H1 (cell line): ENCODE data around the gene RSBN1. TPM values are rescaled to one million over a fixed set of nuclear protein-coding genes. Genes with fewer than 3 reads are reported as not detected.

Experiments
- HDAC2 ChIP-seq, 2 experiments: fragments of 300-600 bp in 1 of 2; sonication (generic) in 1 of 2; IDR thresholded peaks; 2 replicates each; pipeline ENCODE4 v1.6.1; 2011 to 2012; ENCODE audit warnings: low read depth in 2 of 2, low read length in 2 of 2, mild to moderate bottlenecking in 2 of 2, moderate library complexity in 2 of 2, borderline replicate concordance in 1 of 2, inconsistent platforms in 1 of 2
- KDM4A ChIP-seq: IDR thresholded peaks from one replicate; pipeline ENCODE4 v1.7.1; 2012; ENCODE audit warnings: low read depth, mild to moderate bottlenecking, moderate library complexity, low read length, inconsistent platforms; ENCODE audit not compliant: severe bottlenecking
- KDM5A ChIP-seq: fragments of 200-600 bp; IDR thresholded peaks from 2 replicates; pipeline ENCODE4 v1.7.1; 2012; ENCODE audit warnings: mild to moderate bottlenecking, low read length, inconsistent platforms, mixed read lengths
- SAP30 ChIP-seq: fragments of 300-600 bp; sonication (generic); IDR thresholded peaks from 2 replicates; pipeline ENCODE4 v1.7.1; 2012; ENCODE audit warnings: low read length, moderate library complexity, mild to moderate bottlenecking, inconsistent platforms; ENCODE audit not compliant: insufficient read depth, insufficient replicate concordance
- SP2 ChIP-seq: IDR thresholded peaks from 2 replicates; pipeline ENCODE4 v1.6.1; 2012; ENCODE audit warnings: mild to moderate bottlenecking, low read length, inconsistent platforms
- TEAD4 ChIP-seq: IDR thresholded peaks from 2 replicates; pipeline ENCODE4 v1.6.1; 2012; ENCODE audit warnings: low read depth, low read length, inconsistent platforms, mixed read lengths
- polyA plus RNA-seq, 7 experiments: library from polyadenylated mRNA; depleted of rRNA in 3 of 7; stranded (reverse) in 5 of 7; unstranded in 2 of 7; fragments of >200 nt in 5 of 7; fragments of 200-250 nt in 2 of 7; gene quantifications; 1 replicate in 5 of 7; 2 replicates in 1 of 7; 4 replicates in 1 of 7; pipeline versions ENCODE4 v1.2.1 to v1.2.3, GENCODE V29; 2011 to 2013; ENCODE audit warnings: missing spikeins in 2 of 7, mixed read lengths in 2 of 7
- total RNA-seq: library from RNA; stranded (reverse); fragmentation: NEBNext Ultra II Directional; extraction: Animal tissue kit (Norgen Biotek cat#: 25700); gene quantifications from 2 replicates; pipeline ENCODE4 v1.2.1, GENCODE V29; 2021
- TF ChIP-seq, protein P1 (sequence below): IDR thresholded peaks from 2 replicates; pipeline ENCODE4 v1.6.1; 2012; ENCODE audit warnings: inconsistent platforms

Gene RSBN1
- total and polyA plus RNA-seq, 2 of the 8 experiments (the other 6 are each of a cell fraction or from before 2014, with no cell fraction given): 4.2 to 17.6 TPM

DNA sequence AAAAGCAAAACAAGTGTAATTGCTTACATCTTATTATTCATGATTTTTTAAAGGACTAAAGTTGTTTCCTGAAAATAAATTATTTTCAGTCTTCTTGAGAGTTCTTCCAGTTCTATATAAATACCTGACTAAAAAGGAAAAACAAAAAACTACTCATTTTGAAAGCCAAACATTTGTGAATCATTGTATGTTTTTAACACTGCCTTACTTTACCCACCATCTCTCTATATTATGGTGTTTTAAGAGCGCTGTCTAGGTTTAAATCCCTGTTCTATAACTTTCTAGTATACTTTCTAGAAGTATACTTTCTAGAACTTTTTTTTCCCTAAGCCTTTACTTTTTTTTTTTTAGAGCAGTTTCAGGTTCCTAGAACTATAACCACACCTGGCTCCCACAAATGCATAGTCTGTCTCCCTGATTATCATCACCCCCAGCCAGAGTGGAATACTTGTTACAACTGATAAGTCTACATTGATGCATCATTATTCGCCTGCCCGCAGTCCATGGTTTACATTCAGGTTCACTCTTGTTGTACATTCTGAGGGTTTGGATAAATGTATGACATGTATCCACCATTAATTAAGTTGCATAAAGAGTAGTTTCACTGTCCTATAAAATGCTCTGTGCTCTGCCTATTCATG is 9.8 kb downstream of the RSBN1 start (continued):
- TF ChIP-seq SAP30 (no peak), KDM5A (no peak), TEAD4 (no peak), HDAC2 (IDR thresholded peaks at IDR 0.05; ENCODE audit: borderline replicate concordance in 1 of 2, low read depth in 2 of 2, low read length in 2 of 2) (no peak), SP2 (no peak), KDM4A (no peak)
- TF ChIP-seq, protein P1, sequence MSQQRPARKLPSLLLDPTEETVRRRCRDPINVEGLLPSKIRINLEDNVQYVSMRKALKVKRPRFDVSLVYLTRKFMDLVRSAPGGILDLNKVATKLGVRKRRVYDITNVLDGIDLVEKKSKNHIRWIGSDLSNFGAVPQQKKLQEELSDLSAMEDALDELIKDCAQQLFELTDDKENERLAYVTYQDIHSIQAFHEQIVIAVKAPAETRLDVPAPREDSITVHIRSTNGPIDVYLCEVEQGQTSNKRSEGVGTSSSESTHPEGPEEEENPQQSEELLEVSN: no peak
